ENCODE measurements around the gene KLHL2.

DNA sequence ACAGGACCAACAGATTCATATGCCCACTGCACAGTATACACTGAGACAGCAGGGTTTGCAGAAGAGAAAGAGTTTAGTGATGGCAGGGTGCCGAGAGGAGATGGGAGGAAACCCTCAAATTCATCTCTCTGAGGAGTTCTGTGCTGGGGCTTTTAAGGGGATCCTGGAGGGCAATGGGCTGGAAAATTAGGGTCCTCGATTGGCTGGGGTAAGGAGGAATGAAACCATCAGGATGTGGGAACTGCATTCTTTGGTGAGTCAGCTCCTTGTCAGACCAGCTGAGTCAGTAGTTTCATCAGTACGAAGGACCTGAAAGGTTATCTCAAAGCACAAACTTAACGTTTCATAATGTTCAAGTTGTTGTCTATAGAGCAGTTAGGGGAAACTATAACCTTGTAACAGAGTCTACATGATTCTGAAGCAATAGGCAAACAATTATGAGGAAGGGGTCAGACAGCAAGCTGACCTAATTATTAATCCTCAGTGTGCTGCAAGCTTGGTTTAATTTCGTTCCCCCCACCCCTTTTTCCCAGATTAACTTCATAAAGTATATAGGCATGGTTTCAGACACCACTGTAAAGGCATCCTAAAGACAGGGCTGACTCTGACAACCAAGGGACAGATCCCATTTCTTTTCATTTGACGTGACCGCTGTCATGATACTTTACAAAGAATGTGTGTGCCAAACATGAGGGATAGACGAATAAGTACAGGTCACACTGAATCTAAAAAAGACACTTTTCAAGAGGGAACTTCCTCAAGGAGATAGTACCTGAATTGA is 118.6 kb downstream of the KLHL2 start:
- TF ChIP-seq, protein P1, sequence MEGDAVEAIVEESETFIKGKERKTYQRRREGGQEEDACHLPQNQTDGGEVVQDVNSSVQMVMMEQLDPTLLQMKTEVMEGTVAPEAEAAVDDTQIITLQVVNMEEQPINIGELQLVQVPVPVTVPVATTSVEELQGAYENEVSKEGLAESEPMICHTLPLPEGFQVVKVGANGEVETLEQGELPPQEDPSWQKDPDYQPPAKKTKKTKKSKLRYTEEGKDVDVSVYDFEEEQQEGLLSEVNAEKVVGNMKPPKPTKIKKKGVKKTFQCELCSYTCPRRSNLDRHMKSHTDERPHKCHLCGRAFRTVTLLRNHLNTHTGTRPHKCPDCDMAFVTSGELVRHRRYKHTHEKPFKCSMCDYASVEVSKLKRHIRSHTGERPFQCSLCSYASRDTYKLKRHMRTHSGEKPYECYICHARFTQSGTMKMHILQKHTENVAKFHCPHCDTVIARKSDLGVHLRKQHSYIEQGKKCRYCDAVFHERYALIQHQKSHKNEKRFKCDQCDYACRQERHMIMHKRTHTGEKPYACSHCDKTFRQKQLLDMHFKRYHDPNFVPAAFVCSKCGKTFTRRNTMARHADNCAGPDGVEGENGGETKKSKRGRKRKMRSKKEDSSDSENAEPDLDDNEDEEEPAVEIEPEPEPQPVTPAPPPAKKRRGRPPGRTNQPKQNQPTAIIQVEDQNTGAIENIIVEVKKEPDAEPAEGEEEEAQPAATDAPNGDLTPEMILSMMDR (IDR thresholded peaks at IDR 0.05) = no peak
- TF ChIP-seq ZNF219 (CRISPR knock-in tag; IDR thresholded peaks at IDR 0.05; ENCODE audit: borderline replicate concordance) (no peak), MYBL2 (CRISPR knock-in tag; IDR thresholded peaks at IDR 0.05) (no peak), SOX15 (CRISPR knock-in tag; IDR thresholded peaks at IDR 0.05) (no peak), ESRRA (CRISPR knock-in tag; IDR thresholded peaks at IDR 0.05; ENCODE audit: borderline replicate concordance) (no peak)
- TF ChIP-seq, protein P2, sequence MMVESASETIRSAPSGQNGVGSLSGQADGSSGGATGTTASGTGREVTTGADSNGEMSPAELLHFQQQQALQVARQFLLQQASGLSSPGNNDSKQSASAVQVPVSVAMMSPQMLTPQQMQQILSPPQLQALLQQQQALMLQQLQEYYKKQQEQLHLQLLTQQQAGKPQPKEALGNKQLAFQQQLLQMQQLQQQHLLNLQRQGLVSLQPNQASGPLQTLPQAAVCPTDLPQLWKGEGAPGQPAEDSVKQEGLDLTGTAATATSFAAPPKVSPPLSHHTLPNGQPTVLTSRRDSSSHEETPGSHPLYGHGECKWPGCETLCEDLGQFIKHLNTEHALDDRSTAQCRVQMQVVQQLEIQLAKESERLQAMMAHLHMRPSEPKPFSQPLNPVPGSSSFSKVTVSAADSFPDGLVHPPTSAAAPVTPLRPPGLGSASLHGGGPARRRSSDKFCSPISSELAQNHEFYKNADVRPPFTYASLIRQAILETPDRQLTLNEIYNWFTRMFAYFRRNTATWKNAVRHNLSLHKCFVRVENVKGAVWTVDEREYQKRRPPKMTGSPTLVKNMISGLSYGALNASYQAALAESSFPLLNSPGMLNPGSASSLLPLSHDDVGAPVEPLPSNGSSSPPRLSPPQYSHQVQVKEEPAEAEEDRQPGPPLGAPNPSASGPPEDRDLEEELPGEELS (CRISPR knock-in tag; IDR thresholded peaks at IDR 0.05) = no peak
- TF ChIP-seq, protein P3, sequence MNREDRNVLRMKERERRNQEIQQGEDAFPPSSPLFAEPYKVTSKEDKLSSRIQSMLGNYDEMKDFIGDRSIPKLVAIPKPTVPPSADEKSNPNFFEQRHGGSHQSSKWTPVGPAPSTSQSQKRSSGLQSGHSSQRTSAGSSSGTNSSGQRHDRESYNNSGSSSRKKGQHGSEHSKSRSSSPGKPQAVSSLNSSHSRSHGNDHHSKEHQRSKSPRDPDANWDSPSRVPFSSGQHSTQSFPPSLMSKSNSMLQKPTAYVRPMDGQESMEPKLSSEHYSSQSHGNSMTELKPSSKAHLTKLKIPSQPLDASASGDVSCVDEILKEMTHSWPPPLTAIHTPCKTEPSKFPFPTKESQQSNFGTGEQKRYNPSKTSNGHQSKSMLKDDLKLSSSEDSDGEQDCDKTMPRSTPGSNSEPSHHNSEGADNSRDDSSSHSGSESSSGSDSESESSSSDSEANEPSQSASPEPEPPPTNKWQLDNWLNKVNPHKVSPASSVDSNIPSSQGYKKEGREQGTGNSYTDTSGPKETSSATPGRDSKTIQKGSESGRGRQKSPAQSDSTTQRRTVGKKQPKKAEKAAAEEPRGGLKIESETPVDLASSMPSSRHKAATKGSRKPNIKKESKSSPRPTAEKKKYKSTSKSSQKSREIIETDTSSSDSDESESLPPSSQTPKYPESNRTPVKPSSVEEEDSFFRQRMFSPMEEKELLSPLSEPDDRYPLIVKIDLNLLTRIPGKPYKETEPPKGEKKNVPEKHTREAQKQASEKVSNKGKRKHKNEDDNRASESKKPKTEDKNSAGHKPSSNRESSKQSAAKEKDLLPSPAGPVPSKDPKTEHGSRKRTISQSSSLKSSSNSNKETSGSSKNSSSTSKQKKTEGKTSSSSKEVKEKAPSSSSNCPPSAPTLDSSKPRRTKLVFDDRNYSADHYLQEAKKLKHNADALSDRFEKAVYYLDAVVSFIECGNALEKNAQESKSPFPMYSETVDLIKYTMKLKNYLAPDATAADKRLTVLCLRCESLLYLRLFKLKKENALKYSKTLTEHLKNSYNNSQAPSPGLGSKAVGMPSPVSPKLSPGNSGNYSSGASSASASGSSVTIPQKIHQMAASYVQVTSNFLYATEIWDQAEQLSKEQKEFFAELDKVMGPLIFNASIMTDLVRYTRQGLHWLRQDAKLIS (CRISPR knock-in tag; IDR thresholded peaks at IDR 0.05; ENCODE audit: borderline replicate concordance) = no peak
- TF ChIP-seq, protein P4, sequence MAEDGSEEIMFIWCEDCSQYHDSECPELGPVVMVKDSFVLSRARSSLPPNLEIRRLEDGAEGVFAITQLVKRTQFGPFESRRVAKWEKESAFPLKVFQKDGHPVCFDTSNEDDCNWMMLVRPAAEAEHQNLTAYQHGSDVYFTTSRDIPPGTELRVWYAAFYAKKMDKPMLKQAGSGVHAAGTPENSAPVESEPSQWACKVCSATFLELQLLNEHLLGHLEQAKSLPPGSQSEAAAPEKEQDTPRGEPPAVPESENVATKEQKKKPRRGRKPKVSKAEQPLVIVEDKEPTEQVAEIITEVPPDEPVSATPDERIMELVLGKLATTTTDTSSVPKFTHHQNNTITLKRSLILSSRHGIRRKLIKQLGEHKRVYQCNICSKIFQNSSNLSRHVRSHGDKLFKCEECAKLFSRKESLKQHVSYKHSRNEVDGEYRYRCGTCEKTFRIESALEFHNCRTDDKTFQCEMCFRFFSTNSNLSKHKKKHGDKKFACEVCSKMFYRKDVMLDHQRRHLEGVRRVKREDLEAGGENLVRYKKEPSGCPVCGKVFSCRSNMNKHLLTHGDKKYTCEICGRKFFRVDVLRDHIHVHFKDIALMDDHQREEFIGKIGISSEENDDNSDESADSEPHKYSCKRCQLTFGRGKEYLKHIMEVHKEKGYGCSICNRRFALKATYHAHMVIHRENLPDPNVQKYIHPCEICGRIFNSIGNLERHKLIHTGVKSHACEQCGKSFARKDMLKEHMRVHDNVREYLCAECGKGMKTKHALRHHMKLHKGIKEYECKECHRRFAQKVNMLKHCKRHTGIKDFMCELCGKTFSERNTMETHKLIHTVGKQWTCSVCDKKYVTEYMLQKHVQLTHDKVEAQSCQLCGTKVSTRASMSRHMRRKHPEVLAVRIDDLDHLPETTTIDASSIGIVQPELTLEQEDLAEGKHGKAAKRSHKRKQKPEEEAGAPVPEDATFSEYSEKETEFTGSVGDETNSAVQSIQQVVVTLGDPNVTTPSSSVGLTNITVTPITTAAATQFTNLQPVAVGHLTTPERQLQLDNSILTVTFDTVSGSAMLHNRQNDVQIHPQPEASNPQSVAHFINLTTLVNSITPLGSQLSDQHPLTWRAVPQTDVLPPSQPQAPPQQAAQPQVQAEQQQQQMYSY (CRISPR knock-in tag; IDR thresholded peaks at IDR 0.05) = no peak

All from WTC11 (cell line).